Ovary (tissue), 9 donors: ENCODE results near the gene BTF3. TPM values are rescaled to one million over a fixed set of nuclear protein-coding genes. Genes with fewer than 3 reads are reported as not detected.

Experiments
- DNase-seq, 5 donors: peaks; one replicate each; pipeline ENCODE4 v3.0.0-alpha.2; 2019 to 2020
- H3K27ac ChIP-seq, 2 donors: fragments of 200-600 bp; one replicate each; pipeline versions ENCODE4 v1.5.1 to v1.8.0; 2019 to 2022
- H3K27me3 ChIP-seq: fragments of 200-600 bp; one replicate; pipeline ENCODE4 v1.8.0; 2022
- H3K36me3 ChIP-seq: fragments of 200-600 bp; sonication (generic); one replicate; pipeline ENCODE4 v1.5.1; 2019
- H3K4me1 ChIP-seq: one replicate; pipeline ENCODE4 v1.8.1; 2013; ENCODE audit warnings: mild to moderate bottlenecking, moderate library complexity; ENCODE audit not compliant: insufficient read depth
- H3K4me3 ChIP-seq: fragments of 200-600 bp; sonication (generic); one replicate; pipeline ENCODE4 v1.5.1; 2017
- H3K9me3 ChIP-seq, 2 donors: fragments of 200-600 bp in 1 of 2; sonication (generic) in 1 of 2; one replicate each; pipeline versions ENCODE4 v1.5.1 to v1.8.1; 2013 to 2019; ENCODE audit warnings: mild to moderate bottlenecking in 1 of 2, moderate library complexity in 1 of 2
- CTCF ChIP-seq, 3 donors: fragments of 450-650 bp in 2 of 3; fragments of 200-600 bp in 1 of 3; IDR thresholded peaks; one replicate each; pipeline versions ENCODE4 v1.5.1 to v1.8.0; 2016 to 2022; ENCODE audit warnings: antibody characterized with exemption in 3 of 3, mild to moderate bottlenecking in 1 of 3
- EP300 ChIP-seq: sonication (generic); formaldehyde crosslinking; IDR thresholded peaks from one replicate; pipeline ENCODE4 v1.6.1; 2017; ENCODE audit warnings: antibody characterized with exemption
- POLR2A ChIP-seq: fragments of 450-650 bp; IDR thresholded peaks from one replicate; pipeline ENCODE4 v1.6.1; 2017; ENCODE audit warnings: antibody characterized with exemption, mild to moderate bottlenecking, moderate library complexity
- WGBS, 3 donors: extraction: QIAGEN DNeasy Blood & Tissue Kit in 1 of 3; methylation state at CpG; one replicate each; pipeline versions ENCODE4 v1.1.5 to v1.1.7; 2013 to 2017; 5-methylcytosine and 5-hydroxymethylcytosine counted together
- intact Hi-C, 4 donors: fragments of 100-400 bp; cut with DNase I; formaldehyde crosslinking; loops; one replicate each; pipeline versions ENCODE4 v1.11.0 to v1.15.1; 2022 to 2023
- polyA plus RNA-seq, 2 donors: library from polyadenylated mRNA; stranded (reverse); fragments of 200-250 nt in 1 of 2; fragments of 350-450 nt in 1 of 2; fragmentation: Illumina TruSeq in 1 of 2; extraction: RNeasy Lipid Tissue Mini Kit (QIAGEN cat#74804) in 1 of 2; gene quantifications; one replicate each; pipeline ENCODE4 v1.2.3, GENCODE V29; 2013 to 2014
- total RNA-seq, 7 donors: library from RNA; depleted of rRNA in 2 of 7; stranded (reverse); fragments of >200 nt in 2 of 7; fragmentation: NEBNext Ultra II Directional in 3 of 7; extraction: Animal tissue kit (Norgen Biotek cat#: 25700) in 3 of 7; gene quantifications; one replicate each; pipeline versions ENCODE4 v1.1.0 to v1.2.4, GENCODE V29; 2016 to 2023
- donor health status: DM: no; HTN: no; CAD: no; lungs with moderate emphysema.
- donor health status: DM: no; HTN: no; CAD: no.
- donor health status: Bipolar disorder and iron deficiency.
- donor health status: DM: yes; HTN: yes; CAD: no.
- donor health status: DM: no; HTN: no; CAD: no.
- donor health status: DM: yes; HTN: yes; CAD: no.

The BTF3 gene
- total and polyA plus RNA-seq, 9 donors, result 648 to 1,776 (median 975) TPM

- intact Hi-C loops, result no loop called here
- Histone ChIP-seq H3K4me1 (no peaks in the 10 kb centered on the region), H3K27me3 (no peaks in the 10 kb centered on the region), H3K27ac (no peak overlapping the region), H3K4me3 (no peak overlapping the region), H3K9me3 (no peaks in the 10 kb centered on the region), H3K36me3 (no peaks in the 10 kb centered on the region)
- no peak for DNase-seq
- whole genome bisulfite sequencing, 3 donors, result 44 to 54% (median 46%) methylated on average over 4 of the region's 4 CpGs
- TF ChIP-seq POLR2A, result no peak
- TF ChIP-seq CTCF (IDR thresholded peaks at IDR 0.05), result no peak
- no peak for TF ChIP-seq EP300
These were observed 43.8 kb downstream of the BTF3 start for GRCh38 chr5:73542020-73542419.

- no peaks in the 10 kb centered on the region for H3K9me3 ChIP-seq
- no peak overlapping the region for H3K4me3 ChIP-seq
- WGBS, 3 donors, result 69 to 71% (median 70%) methylated on average over 9 of the region's 9 CpGs
- intact Hi-C loops, result no loop called here
- DNase-seq, result no peak
- no peaks in the 10 kb centered on the region for H3K4me1 ChIP-seq
- no peak overlapping the region for H3K27ac ChIP-seq
- H3K27me3 ChIP-seq, result no peaks in the 10 kb centered on the region
- no peaks in the 10 kb centered on the region for H3K36me3 ChIP-seq
- TF ChIP-seq EP300 (no peak), POLR2A (no peak), CTCF (IDR thresholded peaks at IDR 0.05) (no peak)
These were observed 46.5 kb downstream of the BTF3 start for GRCh38 chr5:73544429-73545402.

- no peak overlapping the region for H3K4me3 ChIP-seq
- no peaks in the 10 kb centered on the region for H3K9me3 ChIP-seq
- intact Hi-C loops, result no loop called here
- TF ChIP-seq CTCF (IDR thresholded peaks at IDR 0.05) (no peak), EP300 (no peak), POLR2A (no peak)
- no peak overlapping the region for H3K27ac ChIP-seq
- WGBS, 3 donors, result 55 to 69% (median 67%) methylated on average over 1 of the region's 1 CpG
- DNase-seq, result no peak
- no peaks in the 10 kb centered on the region for H3K4me1 ChIP-seq
- H3K36me3 ChIP-seq, result no peaks in the 10 kb centered on the region
- no peaks in the 10 kb centered on the region for H3K27me3 ChIP-seq
These were observed 47.1 kb downstream of the BTF3 start for GRCh38 chr5:73545403-73545779.

- Histone ChIP-seq H3K4me3 (no peak overlapping the region), H3K27me3 (no peaks in the 10 kb centered on the region), H3K27ac (no peak overlapping the region), H3K9me3 (no peaks in the 10 kb centered on the region), H3K36me3 (no peaks in the 10 kb centered on the region), H3K4me1 (no peaks in the 10 kb centered on the region)
- no peak for DNase-seq
- 75 to 78% (median 75%) methylated on average over 1 of the region's 1 CpG for WGBS, 3 donors
- intact Hi-C loops, result loop anchor here in 1 of 4 donors (5.0 kb wide), 1 partner anchor 1097 kb away; no protein-coding TSS in a partner anchor
- no peak for TF ChIP-seq EP300
- no peak for TF ChIP-seq POLR2A
- TF ChIP-seq CTCF (IDR thresholded peaks at IDR 0.05), result no peak
These were observed 51.8 kb downstream of the BTF3 start for GRCh38 chr5:73550016-73550415.
